IMR-90 (cell line): ENCODE measurements around the gene NFIA. TPM values are rescaled to one million over a fixed set of nuclear protein-coding genes. Genes with fewer than 3 reads are reported as not detected.

ENCODE experiments used
- ATAC-seq: fragments of 200-7000 bp; cut with Tn5 transposase; 2 replicates; pipeline ENCODE4 v1.9.1; 2020; ENCODE audit warnings: low read depth, mild to moderate bottlenecking, moderate library complexity
- BruUV-seq: library from RNA; stranded (reverse); fragments of 400-500 nt; replicated peaks from 2 replicates; lab custom pipeline; 2021; lab: Mats Ljungman, UMichigan
- CTCF ChIA-PET: fragments of 300-600 bp; formaldehyde crosslinking; extraction: SDS; loops from one replicate; lab custom pipeline; 2021; ENCODE audit warnings: antibody characterized with exemption; lab: Yijun Ruan, JAX
- POLR2A ChIA-PET: fragments of 300-600 bp; sonication (Branson Sonifier 250); formaldehyde crosslinking; loops from one replicate; lab custom pipeline; 2022; ENCODE audit warnings: antibody characterized with exemption; ENCODE audit not compliant: unreplicated experiment; lab: Charles Lee
- DNase-seq: peaks from one replicate; pipeline ENCODE4 v3.0.0; 2013
- H2AFZ ChIP-seq: replicated peaks from 2 replicates; pipeline ENCODE3; 2013; ENCODE audit warnings: low read length, mild to moderate bottlenecking; ENCODE audit not compliant: poor library complexity
- H2AK5ac ChIP-seq: 2 replicates; pipeline ENCODE4 v1.6.1; 2013; ENCODE audit warnings: low read depth, low read length, inconsistent platforms
- H2AK9ac ChIP-seq: replicated peaks from 2 replicates; pipeline ENCODE3; 2013; ENCODE audit warnings: mild to moderate bottlenecking, low read depth, low read length, moderate library complexity; ENCODE audit not compliant: poor library complexity
- H2BK120ac ChIP-seq: 2 replicates; pipeline ENCODE4 v1.6.1; 2013; ENCODE audit warnings: low read depth, low read length, inconsistent platforms
- H2BK15ac ChIP-seq: 3 replicates; pipeline ENCODE4 v1.6.1; 2013; ENCODE audit warnings: low read depth, low read length, inconsistent platforms
- H2BK20ac ChIP-seq: 2 replicates; pipeline ENCODE4 v1.6.1; 2013; ENCODE audit warnings: low read depth, mild to moderate bottlenecking, inconsistent platforms, low read length, moderate library complexity
- H2BK5ac ChIP-seq: 2 replicates; pipeline ENCODE4 v1.6.1; 2013; ENCODE audit warnings: mild to moderate bottlenecking, low read depth, low read length, inconsistent platforms; ENCODE audit not compliant: poor library complexity, severe bottlenecking
- H3K14ac ChIP-seq: replicated peaks from 2 replicates; pipeline ENCODE4 v1.6.1; 2013; ENCODE audit warnings: low read depth, low read length, inconsistent platforms
- H3K18ac ChIP-seq: 2 replicates; pipeline ENCODE4 v1.6.1; 2013; ENCODE audit warnings: low read depth, low read length, control low read depth
- H3K23ac ChIP-seq: 2 replicates; pipeline ENCODE4 v1.6.1; 2013; ENCODE audit warnings: low read depth, low read length, inconsistent platforms
- H3K27ac ChIP-seq: 2 replicates; pipeline ENCODE4 v1.5.1; 2013; ENCODE audit warnings: mild to moderate bottlenecking, control low read depth, low read length; ENCODE audit not compliant: insufficient read depth
- H3K27me3 ChIP-seq: 2 replicates; pipeline ENCODE4 v1.6.1; 2013; ENCODE audit warnings: low read length; ENCODE audit not compliant: control insufficient read depth, insufficient read depth
- H3K36me3 ChIP-seq: 2 replicates; pipeline ENCODE4 v1.6.1; 2013; ENCODE audit warnings: low read length, mixed read lengths; ENCODE audit not compliant: control insufficient read depth, insufficient read depth
- H3K4ac ChIP-seq: 2 replicates; pipeline ENCODE4 v1.6.1; 2013; ENCODE audit warnings: low read depth, low read length, inconsistent platforms
- H3K4me1 ChIP-seq: 2 replicates; pipeline ENCODE4 v1.6.1; 2013; ENCODE audit warnings: low read length, mixed read lengths; ENCODE audit not compliant: control insufficient read depth, insufficient read depth
- H3K4me2 ChIP-seq: 2 replicates; pipeline ENCODE4 v1.6.1; 2013; ENCODE audit warnings: low read depth, mild to moderate bottlenecking, control low read depth, low read length, moderate library complexity
- H3K4me3 ChIP-seq: 2 replicates; pipeline ENCODE4 v1.5.1; 2013; ENCODE audit warnings: low read depth, mild to moderate bottlenecking, control low read depth, low read length, moderate library complexity; ENCODE audit not compliant: insufficient read depth
- H3K56ac ChIP-seq: 2 replicates; pipeline ENCODE4 v1.6.1; 2013; ENCODE audit warnings: low read length, inconsistent platforms; ENCODE audit not compliant: insufficient read depth; ENCODE audit errors: extremely low read depth
- H3K79me1 ChIP-seq, 2 experiments: 2 replicates each; pipeline ENCODE4 v1.6.1; 2013; ENCODE audit warnings: low read length in 2 of 2, inconsistent platforms in 1 of 2, low read depth in 1 of 2
- H3K9ac ChIP-seq: 2 replicates; pipeline ENCODE4 v1.6.1; 2013; ENCODE audit warnings: low read depth, low read length, control low read depth
- H3K9me1 ChIP-seq: 2 replicates; pipeline ENCODE4 v1.6.1; 2013; ENCODE audit warnings: low read length, inconsistent platforms; ENCODE audit not compliant: insufficient read depth
- H3K9me3 ChIP-seq: 2 replicates; pipeline ENCODE4 v1.6.1; 2013; ENCODE audit warnings: low read length; ENCODE audit not compliant: control insufficient read depth, insufficient read depth
- H4K20me1 ChIP-seq: 2 replicates; pipeline ENCODE4 v1.6.1; 2013; ENCODE audit warnings: low read length, inconsistent platforms; ENCODE audit not compliant: insufficient read depth
- H4K5ac ChIP-seq: 2 replicates; pipeline ENCODE4 v1.6.1; 2013; ENCODE audit warnings: mild to moderate bottlenecking, low read depth, low read length, control low read depth
- H4K8ac ChIP-seq, 2 experiments: 2 replicates each; pipeline ENCODE4 v1.6.1; 2013; ENCODE audit warnings: low read depth in 2 of 2, low read length in 2 of 2, control low read depth in 1 of 2, inconsistent platforms in 1 of 2
- H4K91ac ChIP-seq: 2 replicates; pipeline ENCODE4 v1.6.1; 2013; ENCODE audit warnings: low read depth, low read length, inconsistent platforms; ENCODE audit not compliant: insufficient read depth
- BHLHE40 ChIP-seq: fragments of 150-350 bp; IDR thresholded peaks from 2 replicates; pipeline ENCODE4 v1.6.1; 2016; ENCODE audit warnings: mild to moderate bottlenecking, low read depth, low read length
- CHD1 ChIP-seq: IDR thresholded peaks from 2 replicates; pipeline ENCODE4 v1.6.1; 2012; ENCODE audit warnings: low read depth, low read length, improper control_type of control experiment
- CTCF ChIP-seq: conservative IDR thresholded peaks from 2 replicates; pipeline ENCODE4 v1.5.1; 2012; ENCODE audit warnings: mild to moderate bottlenecking, low read depth, low read length, improper control_type of control experiment
- ELK1 ChIP-seq: fragments of 150-350 bp; IDR thresholded peaks from 2 replicates; pipeline ENCODE4 v1.6.1; 2016; ENCODE audit warnings: low read depth, mild to moderate bottlenecking, low read length, moderate library complexity, borderline replicate concordance
- FOS ChIP-seq: fragments of 150-350 bp; IDR thresholded peaks from 2 replicates; pipeline ENCODE4 v1.6.1; 2016; ENCODE audit warnings: low read depth, low read length
- MAZ ChIP-seq: IDR thresholded peaks from 2 replicates; pipeline ENCODE4 v1.6.1; 2012; ENCODE audit warnings: low read depth, mild to moderate bottlenecking, low read length, improper control_type of control experiment, moderate library complexity, borderline replicate concordance
- MXI1 ChIP-seq: IDR thresholded peaks from 2 replicates; pipeline ENCODE4 v1.6.1; 2012; ENCODE audit warnings: low read depth, mild to moderate bottlenecking, low read length, moderate library complexity, borderline replicate concordance
- POLR2A ChIP-seq: IDR thresholded peaks from 2 replicates; pipeline ENCODE4 v1.6.1; 2012; ENCODE audit warnings: mild to moderate bottlenecking, low read depth, low read length
- RAD21 ChIP-seq: IDR thresholded peaks from 2 replicates; pipeline ENCODE4 v1.6.1; 2012; ENCODE audit warnings: low read length, improper control_type of control experiment
- RCOR1 ChIP-seq: IDR thresholded peaks from 2 replicates; pipeline ENCODE4 v1.6.1; 2012; ENCODE audit warnings: mild to moderate bottlenecking, low read length, improper control_type of control experiment; ENCODE audit not compliant: insufficient replicate concordance
- RFX5 ChIP-seq: IDR thresholded peaks from 2 replicates; pipeline ENCODE4 v1.8.0; 2012; ENCODE audit warnings: low read depth, mild to moderate bottlenecking, low read length, moderate library complexity
- SMC3 ChIP-seq: fragments of 150-350 bp; IDR thresholded peaks from 2 replicates; pipeline ENCODE4 v1.6.1; 2016; ENCODE audit warnings: low read depth, mild to moderate bottlenecking, antibody characterized with exemption, low read length, moderate library complexity
- WGBS, 2 experiments: methylation state at CpG; one replicate each; pipeline versions ENCODE4 v1.1.5 to v1.1.7; 2013; ENCODE audit warnings: missing lambda C conversion rate in 2 of 2; ENCODE audit not compliant: insufficient read length in 1 of 2; ENCODE audit errors: extremely low coverage in 2 of 2; 5-methylcytosine and 5-hydroxymethylcytosine counted together
- dilution Hi-C: fragments of 300-500 bp; cut with HindIII; formaldehyde crosslinking; loops from one replicate; pipeline ENCODE4 v1.14.3; 2018; ENCODE audit warnings: low sequenced_read_pairs; ENCODE audit not compliant: unreplicated experiment
- in situ Hi-C: fragments of 300-500 bp; cut with MboI; formaldehyde crosslinking; loops from 3 replicates; pipeline ENCODE4 v1.14.3; 2019; ENCODE audit warnings: low sequenced_read_pairs, inconsistent platforms, mixed read lengths
- intact Hi-C: fragments of 100-400 bp; cut with micrococcal nuclease; formaldehyde crosslinking; loops from 2 replicates; pipeline ENCODE4 v1.10.0; 2022
- polyA plus RNA-seq, 3 experiments: library from polyadenylated mRNA; depleted of rRNA; stranded (reverse); fragments of >200 nt; gene quantifications; 2 replicates each; pipeline ENCODE4 v1.2.3, GENCODE V29; 2012; ENCODE audit warnings: low replicate concordance in 1 of 3
- total RNA-seq: library from RNA; depleted of rRNA; stranded (reverse); fragments of >200 nt; gene quantifications from 2 replicates; pipeline ENCODE4 v1.2.3, GENCODE V29; 2012

NFIA gene
- total and polyA plus RNA-seq, 2 of the 4 experiments (the other 2 are of a cell fraction): 1.6 to 2.2 TPM

- no peak for TF ChIP-seq MAZ
- TF ChIP-seq RAD21: no peak
- TF ChIP-seq MXI1: no peak
- no peak for TF ChIP-seq CHD1
- TF ChIP-seq SMC3: no peak
- no peak for TF ChIP-seq POLR2A
- no peak for TF ChIP-seq ELK1
- TF ChIP-seq RFX5: no peak
- TF ChIP-seq CTCF: no peak
- no peak for TF ChIP-seq FOS
- no peak for TF ChIP-seq RCOR1
- no peak for TF ChIP-seq BHLHE40
- no TSS peak for BruUV-seq
- Histone ChIP-seq H3K4ac (no peak overlapping the region), H4K20me1 (no peaks in the 10 kb centered on the region), H4K8ac (no peak overlapping the region), H3K9me1 (no peaks in the 10 kb centered on the region; the same call in 1 of the 2 replicates), H2BK120ac (no peak overlapping the region), H3K9ac (no peak overlapping the region), H3K56ac (no peak overlapping the region), H4K5ac (no peak overlapping the region), H3K27ac (no peak overlapping the region), H2BK15ac (no peak overlapping the region), H2BK20ac (no peak overlapping the region), H3K36me3 (no peaks in the 10 kb centered on the region), H3K4me3 (no peak overlapping the region), H3K4me1 (no peaks in the 10 kb centered on the region), H3K14ac (no peak overlapping the region), H3K23ac (no peak overlapping the region), H2AK9ac (no peak overlapping the region), H3K18ac (no peak overlapping the region), H3K4me2 (no peak overlapping the region), H2AK5ac (no peak overlapping the region), H3K79me1 (no peaks in the 10 kb centered on the region), H4K91ac (no peak overlapping the region), H3K9me3 (no peaks in the 10 kb centered on the region), H2BK5ac (no peak overlapping the region), H3K27me3 (peaks cover 14% of the 10 kb centered on the region), H2AFZ (no peak overlapping the region)
- in situ Hi-C loops: loop anchor here (10.0 kb wide), 1 partner anchor 276 kb away; no protein-coding TSS in a partner anchor
- CTCF ChIA-PET: no interaction called here
- whole genome bisulfite sequencing, 2 experiments: no CpG with 5 or more reads among the region's 2 CpGs
- intact Hi-C loops: no loop called here
- ATAC-seq (no peak), DNase-seq (no peak)
- dilution Hi-C loops: no loop called here
- POLR2A ChIA-PET: no interaction called here
Measured at GRCh38 chr1:61330571-61330970, 248.2 kb downstream of the NFIA start.
